ENCODE results near the gene SCP2D1. TPM values are rescaled to one million over a fixed set of nuclear protein-coding genes. Genes with fewer than 3 reads are reported as not detected.

SCP2D1 gene
- total and polyA plus RNA-seq, 8 donors = not detected

GRCh38 chr20:18796282-18796833, 17.2 kb upstream of the SCP2D1 start:
- no peak overlapping the region for H3K4me3 ChIP-seq
- H3K27ac ChIP-seq = no peak overlapping the region
- DNase-seq (no peak), ATAC-seq (no peak)
- H3K36me3 ChIP-seq = no peaks in the 10 kb centered on the region
- H3K27me3 ChIP-seq = peaks cover 0 to 9% of the 10 kb centered on the region in 2 donors
- TF ChIP-seq CTCF (IDR thresholded peaks at IDR 0.05) = no peak
- peaks cover 0 to 4% of the 10 kb centered on the region in 2 donors for H3K9me3 ChIP-seq
- intact Hi-C loops (cut with DNase I) = no loop called here
- H3K4me1 ChIP-seq = peaks cover 0 to 10% of the 10 kb centered on the region in 2 donors

GRCh38 chr20:18801516-18801915, 12.1 kb upstream of the SCP2D1 start:
- Histone ChIP-seq H3K4me3 (no peak overlapping the region), H3K4me1 (no peaks in the 10 kb centered on the region), H3K9me3 (no peaks in the 10 kb centered on the region), H3K36me3 (no peaks in the 10 kb centered on the region), H3K27ac (no peak overlapping the region), H3K27me3 (no peaks in the 10 kb centered on the region)
- intact Hi-C loops (cut with DNase I) = no loop called here
- TF ChIP-seq CTCF (IDR thresholded peaks at IDR 0.05) = no peak
- no peak for ATAC-seq
- no peak for DNase-seq

- ATAC-seq (no peak), DNase-seq (no peak)
- Histone ChIP-seq H3K27me3 (no peaks in the 10 kb centered on the region), H3K27ac (no peak overlapping the region), H3K9me3 (no peaks in the 10 kb centered on the region), H3K36me3 (no peaks in the 10 kb centered on the region), H3K4me1 (no peaks in the 10 kb centered on the region), H3K4me3 (no peak overlapping the region)
- intact Hi-C loops (cut with DNase I) = no loop called here
- TF ChIP-seq CTCF (IDR thresholded peaks at IDR 0.05) = no peak
These were observed 11.5 kb upstream of the SCP2D1 start for GRCh38 chr20:18802012-18802634.

- Histone ChIP-seq H3K4me1 (no peaks in the 10 kb centered on the region), H3K36me3 (no peaks in the 10 kb centered on the region), H3K27ac (no peak overlapping the region), H3K4me3 (no peak overlapping the region), H3K27me3 (peaks cover 0 to 6% of the 10 kb centered on the region in 2 donors), H3K9me3 (no peaks in the 10 kb centered on the region)
- intact Hi-C loops (cut with DNase I) = no loop called here
- TF ChIP-seq CTCF (IDR thresholded peaks at IDR 0.05) = no peak
- no peak for ATAC-seq
- no peak for DNase-seq
These were observed 7.7 kb upstream of the SCP2D1 start for GRCh38 chr20:18805881-18806280.

GRCh38 chr20:18808712-18809111, 4.9 kb upstream of the SCP2D1 start:
- intact Hi-C loops (cut with DNase I) = no loop called here
- no peaks in the 10 kb centered on the region for H3K9me3 ChIP-seq
- no peak overlapping the region for H3K4me3 ChIP-seq
- H3K4me1 ChIP-seq = no peaks in the 10 kb centered on the region
- ATAC-seq = no peak
- no peak for TF ChIP-seq CTCF (IDR thresholded peaks at IDR 0.05)
- no peaks in the 10 kb centered on the region for H3K36me3 ChIP-seq
- no peak overlapping the region for H3K27ac ChIP-seq
- DNase-seq = no peak
- H3K27me3 ChIP-seq = peaks cover 0 to 6% of the 10 kb centered on the region in 2 donors

Data from left lung (tissue), 10 donors.